Limb (tissue), 2 donors: ENCODE results near the gene PLXNA3.
A peak's percentile ranks its signal among the peaks of the same experiment; 100 is the strongest.
"Not testable (repeated sequence)": the region's sequence is repeated elsewhere in the genome, so short reads cannot be mapped to it uniquely, and the experiment has no call there.

Source experiments
- DNase-seq, 2 donors: peaks; one replicate each; pipeline ENCODE4 v3.0.0-alpha.2; 2016; ENCODE audit errors: extremely low spot score in 2 of 2

Gene PLXNA3

GRCh38 chrX:154501423-154501822, 43.3 kb downstream of the PLXNA3 start:
- not testable (repeated sequence) for DNase-seq

GRCh38 chrX:154502098-154502497, 44.0 kb downstream of the PLXNA3 start:
- DNase-seq = no peak

- DNase-seq = no peak
Observed at GRCh38 chrX:154502989-154503388, 44.9 kb downstream of the PLXNA3 start.

GRCh38 chrX:154505734-154506133, 47.7 kb downstream of the PLXNA3 start:
- DNase-seq = no peak

GRCh38 chrX:154506483-154507332, 48.6 kb downstream of the PLXNA3 start:
- no peak for DNase-seq

- DNase-seq = no peak
Observed at GRCh38 chrX:154507673-154508383, 49.7 kb downstream of the PLXNA3 start.

- no peak for DNase-seq
Observed at GRCh38 chrX:154508384-154508745, 50.3 kb downstream of the PLXNA3 start.

- no peak for DNase-seq
Observed at GRCh38 chrX:154509455-154509854, 51.4 kb downstream of the PLXNA3 start.

GRCh38 chrX:154511761-154512160, 53.7 kb downstream of the PLXNA3 start:
- no peak for DNase-seq

- DNase-seq = no peak
Observed at GRCh38 chrX:154512879-154513553, 54.9 kb downstream of the PLXNA3 start.

- no peak for DNase-seq
Observed at GRCh38 chrX:154513716-154514115, 55.6 kb downstream of the PLXNA3 start.

GRCh38 chrX:154515090-154515965, 57.2 kb downstream of the PLXNA3 start:
- no peak for DNase-seq

GRCh38 chrX:154515966-154516655, 58.0 kb downstream of the PLXNA3 start, which contains the start of gene FAM3A:
Gene FAM3A (minus strand): TSS chrX:154516232. CDS start chrX:154515772, 460 bp downstream.
- DNase-seq = peak; percentile 89 to 96

GRCh38 chrX:154516656-154517100, 58.6 kb downstream of the PLXNA3 start:
- peak; percentile 51 to 56 for DNase-seq

GRCh38 chrX:154517101-154517781, 59.2 kb downstream of the PLXNA3 start:
- no peak for DNase-seq

- no peak for DNase-seq
Observed at GRCh38 chrX:154519389-154519788, 61.3 kb downstream of the PLXNA3 start.

- DNase-seq = no peak
Observed at GRCh38 chrX:154525606-154526490, 67.8 kb downstream of the PLXNA3 start.

GRCh38 chrX:154526901-154527675, 69.0 kb downstream of the PLXNA3 start:
- peak; percentile 81 to 88 for DNase-seq
